ENCODE measurements around the gene PEX13. TPM values are rescaled to one million over a fixed set of nuclear protein-coding genes. Genes with fewer than 3 reads are reported as not detected.
"Not testable (repeated sequence)": the region's sequence is repeated elsewhere in the genome, so short reads cannot be mapped to it uniquely, and the experiment has no call there.

Gene PEX13
- polyA plus RNA-seq, 3 donors, result 4.1 to 5.7 (median 4.8) TPM

GRCh38 chr2:61023670-61024069, 6.2 kb downstream of the PEX13 start:
- DNase-seq, result no peak
- no CpG with 5 or more reads among the region's 4 CpGs for WGBS (ENCODE audit: insufficient coverage)
- peak overlapping the region in 4 of 7 donors; percentile 15 to 52 (median 21) for H3K27ac Mint-ChIP-seq
- Histone ChIP-seq H2AFZ (ENCODE audit: insufficient read depth, low read depth, low read length, poor library complexity, severe bottlenecking) (no peak overlapping the region), H3K4me3 (replicated peaks in 1 of 3; ENCODE audit: low read depth in 2 of 3, low read length in 3 of 3) (no peak overlapping the region), H3K9me3 (replicated peaks in 1 of 2; ENCODE audit: control insufficient read depth in 1 of 2, insufficient read depth in 1 of 2, low read length in 2 of 2) (peaks cover 0 to 4% of the 10 kb centered on the region in 2 donors), H3K36me3 (replicated peaks in 1 of 2; ENCODE audit: control insufficient read depth in 1 of 2, insufficient read depth in 2 of 2, low read length in 2 of 2) (peaks cover 7 to 39% of the 10 kb centered on the region in 2 donors), H4K20me1 (ENCODE audit: insufficient read depth, low read length) (peaks cover 32% of the 10 kb centered on the region), H3K9ac (ENCODE audit: insufficient read depth, low read length, poor library complexity, severe bottlenecking) (no peak overlapping the region), H3K4me1 (ENCODE audit: control insufficient read depth in 1 of 2, insufficient read depth in 2 of 2, low read length in 2 of 2) (peaks cover under 1 to 3% of the 10 kb centered on the region in 2 donors), H3K79me2 (ENCODE audit: insufficient read depth, low read length) (peaks cover 95% of the 10 kb centered on the region), H3K27ac (ENCODE audit: low read depth in 1 of 2, low read length in 2 of 2) (no peak overlapping the region), H3K4me2 (replicated peaks; ENCODE audit: extremely low read depth, low read length, poor library complexity, severe bottlenecking) (no peak overlapping the region), H3K27me3 (ENCODE audit: control insufficient read depth in 2 of 2, insufficient read depth in 2 of 2, low read length in 2 of 2) (no peaks in the 10 kb centered on the region)
- no peak for TF ChIP-seq CTCF (IDR thresholded peaks at IDR 0.05)
- intact Hi-C loops (cut with micrococcal nuclease), result no loop called here
- no peak overlapping the region for H3K4me3 Mint-ChIP-seq
- H3K27me3 Mint-ChIP-seq (ENCODE audit: low read depth in 3 of 3), result peaks cover 0 to 2% (median 0%) of the 10 kb centered on the region in 3 donors
- peaks cover 43 to 47% of the 10 kb centered on the region in 2 donors for H3K36me3 Mint-ChIP-seq
- peaks cover 0 to 4% (median 3%) of the 10 kb centered on the region in 7 donors for H3K9me3 Mint-ChIP-seq
- peaks cover 8% of the 10 kb centered on the region for H3K4me1 Mint-ChIP-seq

GRCh38 chr2:61029533-61029932, 12.0 kb downstream of the PEX13 start:
- Histone ChIP-seq H2AFZ (ENCODE audit: insufficient read depth, low read depth, low read length, poor library complexity, severe bottlenecking) (no peak overlapping the region), H3K79me2 (ENCODE audit: insufficient read depth, low read length) (peaks cover 49% of the 10 kb centered on the region), H3K27me3 (ENCODE audit: control insufficient read depth in 2 of 2, insufficient read depth in 2 of 2, low read length in 2 of 2) (no peaks in the 10 kb centered on the region), H4K20me1 (ENCODE audit: insufficient read depth, low read length) (peaks cover 20% of the 10 kb centered on the region), H3K36me3 (replicated peaks in 1 of 2; ENCODE audit: control insufficient read depth in 1 of 2, insufficient read depth in 2 of 2, low read length in 2 of 2) (peaks cover 36 to 59% of the 10 kb centered on the region in 2 donors), H3K9ac (ENCODE audit: insufficient read depth, low read length, poor library complexity, severe bottlenecking) (no peak overlapping the region), H3K27ac (ENCODE audit: low read depth in 1 of 2, low read length in 2 of 2) (no peak overlapping the region), H3K4me3 (replicated peaks in 1 of 3; ENCODE audit: low read depth in 2 of 3, low read length in 3 of 3) (no peak overlapping the region), H3K4me2 (replicated peaks; ENCODE audit: extremely low read depth, low read length, poor library complexity, severe bottlenecking) (no peak overlapping the region), H3K4me1 (ENCODE audit: control insufficient read depth in 1 of 2, insufficient read depth in 2 of 2, low read length in 2 of 2) (no peaks in the 10 kb centered on the region), H3K9me3 (replicated peaks in 1 of 2; ENCODE audit: control insufficient read depth in 1 of 2, insufficient read depth in 1 of 2, low read length in 2 of 2) (peaks cover 3% of the 10 kb centered on the region in 2 donors)
- H3K9me3 Mint-ChIP-seq, result peaks cover 0 to 9% (median 5%) of the 10 kb centered on the region in 7 donors
- 100% methylated on average over 1 of the region's 3 CpGs for WGBS (ENCODE audit: insufficient coverage)
- no peak overlapping the region for H3K27ac Mint-ChIP-seq
- H3K36me3 Mint-ChIP-seq, result peaks cover 48 to 62% of the 10 kb centered on the region in 2 donors
- H3K27me3 Mint-ChIP-seq (ENCODE audit: low read depth in 3 of 3), result peaks cover 0 to 2% (median 0%) of the 10 kb centered on the region in 3 donors
- no peak for TF ChIP-seq CTCF (IDR thresholded peaks at IDR 0.05)
- DNase-seq, result no peak
- no peak overlapping the region for H3K4me3 Mint-ChIP-seq
- intact Hi-C loops (cut with micrococcal nuclease), result no loop called here
- H3K4me1 Mint-ChIP-seq, result no peaks in the 10 kb centered on the region

GRCh38 chr2:61034592-61034991, 17.1 kb downstream of the PEX13 start:
- 96% methylated on average over 9 of the region's 9 CpGs for WGBS (ENCODE audit: insufficient coverage)
- peaks cover 9 to 29% (median 23%) of the 10 kb centered on the region in 7 donors for H3K9me3 Mint-ChIP-seq

More at GRCh38 chr2:61034592-61034991, 17.1 kb downstream of the PEX13 start:
- H3K27ac ChIP-seq (ENCODE audit: low read depth in 1 of 2, low read length in 2 of 2); H2AFZ ChIP-seq (ENCODE audit: insufficient read depth, low read depth, low read length, poor library complexity, severe bottlenecking); H3K4me1 Mint-ChIP-seq; H3K4me3 ChIP-seq (replicated peaks in 1 of 3; ENCODE audit: low read depth in 2 of 3, low read length in 3 of 3); H3K9ac ChIP-seq (ENCODE audit: insufficient read depth, low read length, poor library complexity, severe bottlenecking); H3K4me1 ChIP-seq (ENCODE audit: control insufficient read depth in 1 of 2, insufficient read depth in 2 of 2, low read length in 2 of 2); H4K20me1 ChIP-seq (ENCODE audit: insufficient read depth, low read length); H3K4me3 Mint-ChIP-seq; H3K79me2 ChIP-seq (ENCODE audit: insufficient read depth, low read length); DNase-seq; H3K4me2 ChIP-seq (replicated peaks; ENCODE audit: extremely low read depth, low read length, poor library complexity, severe bottlenecking); H3K27me3 Mint-ChIP-seq (ENCODE audit: low read depth in 3 of 3); intact Hi-C loops (cut with micrococcal nuclease); H3K27ac Mint-ChIP-seq; H3K27me3 ChIP-seq (ENCODE audit: control insufficient read depth in 2 of 2, insufficient read depth in 2 of 2, low read length in 2 of 2): not testable (repeated sequence)
- peaks cover 38 to 52% of the 10 kb centered on the region in 2 donors for H3K36me3 ChIP-seq (replicated peaks in 1 of 2; ENCODE audit: control insufficient read depth in 1 of 2, insufficient read depth in 2 of 2, low read length in 2 of 2)
- peaks cover 42 to 55% of the 10 kb centered on the region in 2 donors for H3K36me3 Mint-ChIP-seq
- peaks cover 8 to 11% of the 10 kb centered on the region in 2 donors for H3K9me3 ChIP-seq (replicated peaks in 1 of 2; ENCODE audit: control insufficient read depth in 1 of 2, insufficient read depth in 1 of 2, low read length in 2 of 2)

Measured in CD14-positive monocyte (primary cell).